ENCODE data around the gene PSMD13.
A peak's percentile ranks its signal among the peaks of the same experiment; 100 is the strongest.

Gene PSMD13

GRCh38 chr11:204587-205109, 32.1 kb upstream of the PSMD13 start:
- no peak for DNase-seq (ENCODE audit: low read depth)

- no peak for DNase-seq (ENCODE audit: low read depth)
Observed at GRCh38 chr11:205221-206001, 31.4 kb upstream of the PSMD13 start.

DNA sequence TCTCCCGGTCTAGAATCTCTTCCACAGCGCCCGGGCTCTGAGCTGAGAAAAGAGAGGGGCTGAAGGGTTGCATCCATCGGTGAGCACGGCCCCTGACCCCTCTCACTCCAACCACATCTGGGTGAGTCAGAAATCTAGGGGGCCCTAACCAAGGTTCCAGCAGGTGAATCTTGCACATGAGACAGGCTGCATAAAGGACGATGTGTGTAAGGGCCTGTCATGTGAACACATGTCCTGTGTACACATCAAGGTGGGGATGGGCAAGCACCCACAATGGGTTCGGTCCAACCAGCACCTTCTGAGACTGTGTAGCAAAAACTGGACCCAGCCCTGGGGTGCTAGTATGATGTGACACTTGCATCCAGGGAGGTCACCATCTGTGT, 30.8 kb upstream of the PSMD13 start:
- no peak for DNase-seq (ENCODE audit: low read depth)

DNA sequence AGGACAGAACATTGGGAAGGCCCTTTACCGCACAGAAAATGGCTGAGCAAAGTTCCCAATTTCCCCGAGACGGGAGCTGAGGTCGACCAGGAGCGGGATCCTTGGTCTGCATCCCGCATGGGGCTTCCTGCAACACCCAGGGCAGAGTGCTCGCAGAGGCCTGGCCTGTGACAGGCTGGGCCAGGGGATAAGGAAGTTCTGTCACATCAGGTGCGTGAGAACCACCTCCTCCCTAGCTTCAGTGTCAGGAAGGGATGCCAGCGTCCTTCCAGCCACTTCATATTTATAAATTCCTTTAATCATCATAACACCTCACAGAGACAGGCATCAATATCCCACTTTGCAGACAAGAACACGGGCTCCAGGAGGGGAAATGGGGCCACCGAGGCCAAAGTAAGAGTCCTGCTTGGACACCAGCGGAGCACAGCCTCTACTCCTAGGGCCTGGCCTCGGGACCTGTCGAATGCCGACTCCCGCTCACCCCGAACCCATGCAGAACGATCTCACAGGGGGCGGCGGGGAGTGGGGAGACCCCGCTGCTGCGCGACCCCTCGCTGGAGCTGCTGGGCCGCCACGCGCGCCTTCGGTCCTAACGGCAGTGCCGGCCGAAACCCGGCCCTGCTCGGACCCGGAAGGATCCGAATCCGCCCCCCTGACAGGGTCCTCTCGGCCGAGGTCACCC, 30.1 kb upstream of the PSMD13 start:
- DNase-seq (ENCODE audit: low read depth): no peak

- peak; percentile 94 for DNase-seq (ENCODE audit: low read depth)
Observed at GRCh38 chr11:207208-207862, 29.4 kb upstream of the PSMD13 start, which contains the start of the genes BET1L and RIC8A. Gene BET1L (minus strand): TSS chr11:207399. CDS start chr11:207321, 78 bp downstream. Gene RIC8A (plus strand): TSS chr11:207708. CDS start chr11:208855, 1,147 bp downstream.

GRCh38 chr11:207863-208180, 29.0 kb upstream of the PSMD13 start:
- DNase-seq (ENCODE audit: low read depth): no peak

- peak; percentile 74 for DNase-seq (ENCODE audit: low read depth)
Observed at GRCh38 chr11:208181-208916, 28.4 kb upstream of the PSMD13 start.

DNA sequence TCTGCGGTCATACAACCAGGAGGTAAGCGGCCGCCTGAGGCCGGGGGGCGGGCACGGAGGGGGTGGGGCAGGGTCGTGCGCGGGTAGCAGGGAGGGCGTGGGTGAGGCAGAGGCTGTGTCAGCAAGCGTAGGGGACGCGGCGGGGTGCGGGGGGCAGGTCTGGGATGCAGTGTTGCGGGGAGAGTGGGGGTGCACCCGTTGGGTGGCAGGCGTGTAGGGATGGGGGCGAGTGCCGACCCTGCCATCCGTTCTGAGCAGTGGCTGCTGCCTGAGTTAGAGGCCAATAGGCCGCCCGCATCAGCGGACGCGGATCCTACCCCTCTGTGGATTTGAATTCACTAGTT, 27.9 kb upstream of the PSMD13 start:
- DNase-seq (ENCODE audit: low read depth): no peak

DNA sequence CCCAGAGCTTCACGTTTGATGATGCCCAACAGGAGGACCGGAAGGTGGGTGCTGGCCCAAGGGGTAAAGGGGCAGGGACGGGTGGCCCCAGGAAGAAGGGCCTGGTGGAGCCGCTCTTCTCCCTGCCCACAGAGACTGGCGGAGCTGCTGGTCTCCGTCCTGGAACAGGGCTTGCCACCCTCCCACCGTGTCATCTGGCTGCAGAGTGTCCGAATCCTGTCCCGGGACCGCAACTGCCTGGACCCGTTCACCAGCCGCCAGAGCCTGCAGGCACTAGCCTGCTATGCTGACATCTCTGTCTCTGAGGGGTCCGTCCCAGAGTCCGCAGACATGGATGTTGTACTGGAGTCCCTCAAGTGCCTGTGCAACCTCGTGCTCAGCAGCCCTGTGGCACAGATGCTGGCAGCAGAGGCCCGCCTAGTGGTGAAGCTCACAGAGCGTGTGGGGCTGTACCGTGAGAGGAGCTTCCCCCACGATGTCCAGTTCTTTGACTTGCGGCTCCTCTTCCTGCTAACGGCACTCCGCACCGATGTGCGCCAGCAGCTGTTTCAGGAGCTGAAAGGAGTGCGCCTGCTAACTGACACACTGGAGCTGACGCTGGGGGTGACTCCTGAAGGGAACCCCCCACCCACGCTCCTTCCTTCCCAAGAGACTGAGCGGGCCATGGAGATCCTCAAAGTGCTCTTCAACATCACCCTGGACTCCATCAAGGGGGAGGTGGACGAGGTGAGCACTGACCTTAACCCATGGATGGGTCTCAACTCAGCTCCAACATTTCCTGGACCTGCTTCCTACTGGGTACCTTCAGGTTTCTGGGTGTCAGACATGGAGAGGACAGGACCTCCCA, 27.3 kb upstream of the PSMD13 start:
- DNase-seq (ENCODE audit: low read depth): no peak

- DNase-seq (ENCODE audit: low read depth): no peak
Observed at GRCh38 chr11:210122-210802, 26.5 kb upstream of the PSMD13 start.

GRCh38 chr11:210803-211180, 26.0 kb upstream of the PSMD13 start:
- DNase-seq (ENCODE audit: low read depth): no peak

- DNase-seq (ENCODE audit: low read depth): no peak
Observed at GRCh38 chr11:211295-211694, 25.5 kb upstream of the PSMD13 start.

- DNase-seq (ENCODE audit: low read depth): no peak
Observed at GRCh38 chr11:211741-212140, 25.0 kb upstream of the PSMD13 start.

DNA sequence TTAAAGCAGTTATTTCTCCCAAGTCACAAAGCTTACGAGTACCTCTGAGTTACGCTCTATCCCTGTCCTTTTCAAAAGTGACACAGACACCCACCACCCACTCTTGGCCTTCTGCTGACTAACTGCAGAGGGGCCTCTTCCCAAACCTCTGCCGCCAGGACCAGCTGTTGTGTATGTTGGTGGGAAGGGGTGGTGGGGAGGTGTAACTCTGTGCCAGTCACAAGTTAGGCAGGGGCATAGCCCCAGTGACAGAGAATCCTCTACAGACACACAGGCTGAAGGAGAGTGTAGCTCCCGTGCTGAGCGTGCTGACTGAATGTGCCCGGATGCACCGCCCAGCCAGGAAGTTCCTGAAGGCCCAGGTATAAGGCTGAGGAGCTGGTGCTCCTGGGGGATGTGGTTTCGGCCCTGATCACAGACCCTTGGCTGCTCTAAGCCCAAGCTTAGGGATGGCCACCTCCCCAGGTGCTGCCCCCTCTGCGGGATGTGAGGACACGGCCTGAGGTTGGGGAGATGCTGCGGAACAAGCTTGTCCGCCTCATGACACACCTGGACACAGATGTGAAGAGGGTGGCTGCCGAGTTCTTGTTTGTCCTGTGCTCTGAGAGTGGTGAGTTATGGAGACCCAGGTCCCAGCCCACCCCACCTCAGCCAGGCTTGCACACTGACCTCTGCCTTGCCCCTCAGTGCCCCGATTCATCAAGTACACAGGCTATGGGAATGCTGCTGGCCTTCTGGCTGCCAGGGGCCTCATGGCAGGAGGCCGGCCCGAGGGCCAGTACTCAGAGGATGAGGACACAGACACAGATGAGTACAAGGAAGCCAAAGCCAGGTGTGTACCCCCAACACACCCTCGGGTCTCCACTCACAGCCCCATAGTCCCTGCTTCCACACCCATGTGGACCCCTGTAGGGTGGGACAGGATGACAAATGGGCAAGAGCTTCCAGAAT, 24.4 kb upstream of the PSMD13 start:
- no peak for DNase-seq (ENCODE audit: low read depth)

- DNase-seq (ENCODE audit: low read depth): no peak
Observed at GRCh38 chr11:213111-213510, 23.7 kb upstream of the PSMD13 start.

- DNase-seq (ENCODE audit: low read depth): no peak
Observed at GRCh38 chr11:214083-214482, 22.7 kb upstream of the PSMD13 start.

- DNase-seq (ENCODE audit: low read depth): no peak
Observed at GRCh38 chr11:215581-216037, 21.2 kb upstream of the PSMD13 start.

DNA sequence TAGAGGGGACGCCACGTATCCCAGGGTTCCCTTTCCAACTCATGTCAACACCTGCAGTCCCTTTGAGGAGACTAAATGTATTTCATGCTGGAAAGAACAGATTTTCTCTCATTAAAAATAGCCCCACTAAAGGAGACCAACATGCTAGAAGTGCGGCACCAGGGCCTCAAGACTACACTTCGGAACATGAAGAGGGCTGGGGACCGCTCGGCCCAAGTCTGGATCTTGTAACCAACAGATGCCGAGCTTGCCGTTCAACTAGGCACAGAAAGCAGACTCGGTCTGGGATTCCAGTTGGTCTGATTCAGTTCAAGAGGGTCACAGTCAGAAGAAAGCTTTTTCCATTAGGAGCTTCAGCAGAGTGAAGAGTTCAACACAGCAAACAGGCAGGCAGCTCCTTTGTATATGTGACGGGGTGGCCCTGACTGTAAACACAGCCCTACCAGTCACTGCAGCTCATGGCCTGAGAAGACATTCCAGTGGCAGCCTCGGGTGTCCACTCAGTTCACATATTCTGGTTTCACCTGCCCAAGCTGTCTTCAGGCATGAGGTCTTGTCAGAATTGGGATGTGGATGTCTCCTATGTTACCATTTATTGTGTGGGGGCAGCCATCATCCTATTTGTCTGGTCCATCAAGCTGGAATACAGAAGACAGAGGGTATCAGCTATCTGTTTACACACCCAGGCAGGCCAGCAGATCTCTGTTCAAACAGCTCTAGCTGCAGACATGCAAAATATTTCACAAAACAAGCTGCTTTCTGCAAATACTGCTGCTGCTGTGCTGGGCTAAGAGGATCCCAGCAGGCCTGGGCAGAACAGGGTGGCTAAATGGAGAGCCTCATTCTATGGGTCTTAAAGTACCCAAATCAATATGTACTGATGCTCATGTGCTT, 20.4 kb upstream of the PSMD13 start:
- DNase-seq (ENCODE audit: low read depth): no peak

DNA sequence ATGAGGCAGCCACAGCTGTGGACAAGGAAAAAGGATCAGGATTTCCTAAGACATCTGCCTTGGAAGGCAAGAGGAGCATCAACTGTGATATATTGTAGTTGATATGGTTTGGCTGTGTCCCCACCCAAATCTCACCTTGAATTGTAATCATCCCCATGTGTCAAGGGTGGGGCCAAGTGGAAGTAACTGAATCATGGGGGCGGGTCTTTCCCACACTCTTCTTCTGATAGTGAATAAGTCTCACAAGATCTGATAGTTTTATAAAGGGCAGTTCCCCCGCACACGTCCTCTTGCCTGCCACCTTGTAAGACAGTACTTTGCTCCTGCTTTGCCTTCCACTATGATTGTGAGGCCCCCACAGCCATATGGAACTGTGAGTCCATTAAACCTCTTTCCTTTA, 19.1 kb upstream of the PSMD13 start:
- no peak for DNase-seq (ENCODE audit: low read depth)
